ENCODE results near the gene GPC3. TPM values are rescaled to one million over a fixed set of nuclear protein-coding genes. Genes with fewer than 3 reads are reported as not detected.

Gene GPC3
- total and polyA plus RNA-seq, 4 donors: 8.3 to 270 (median 52.4) TPM

DNA sequence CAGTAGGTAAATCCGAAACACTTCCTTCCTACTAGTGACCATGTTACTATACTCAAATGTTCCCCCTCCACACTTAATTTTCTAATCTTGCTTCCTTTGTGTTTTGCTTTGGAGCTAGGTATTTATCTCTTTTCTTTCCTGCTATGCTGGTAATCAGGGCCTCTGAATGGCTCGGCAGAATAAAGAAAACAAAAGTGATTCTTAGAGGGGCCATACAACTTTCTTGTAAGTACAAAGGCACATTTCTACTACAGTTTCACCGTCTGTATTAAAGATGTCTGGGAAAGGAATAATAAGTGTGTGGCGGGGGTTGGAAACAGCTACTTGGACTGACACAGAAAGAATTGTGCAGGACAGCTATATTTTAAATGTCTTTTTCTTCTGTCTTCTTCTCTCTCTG lies 50.3 kb downstream of the GPC3 start:
- Histone ChIP-seq H3K27ac (ENCODE audit: low read depth in 1 of 2, low read length in 1 of 2) (no peak overlapping the region), H3K9ac (ENCODE audit: insufficient read depth in 1 of 2, low read length in 2 of 2) (no peak overlapping the region), H3K36me3 (ENCODE audit: control insufficient read depth in 4 of 4, insufficient read depth in 4 of 4, low read length in 4 of 4) (no peaks in the 10 kb centered on the region), H3K9me3 (ENCODE audit: control insufficient read depth in 4 of 4, insufficient read depth in 3 of 4, low read length in 3 of 4) (no peaks in the 10 kb centered on the region), H3K4me3 (no peak overlapping the region), H3K4me1 (ENCODE audit: control insufficient read depth in 5 of 5, insufficient read depth in 5 of 5, low read length in 5 of 5) (peaks cover 0 to 9% (median 0%) of the 10 kb centered on the region in 5 donors), H3K27me3 (ENCODE audit: control insufficient read depth in 3 of 3, insufficient read depth in 3 of 3, low read length in 2 of 3) (peaks cover 0 to 8% (median 8%) of the 10 kb centered on the region in 3 donors)
- 63 to 76% methylated on average over 4 of the region's 4 CpGs for WGBS, 2 donors
- TF ChIP-seq, protein P1, sequence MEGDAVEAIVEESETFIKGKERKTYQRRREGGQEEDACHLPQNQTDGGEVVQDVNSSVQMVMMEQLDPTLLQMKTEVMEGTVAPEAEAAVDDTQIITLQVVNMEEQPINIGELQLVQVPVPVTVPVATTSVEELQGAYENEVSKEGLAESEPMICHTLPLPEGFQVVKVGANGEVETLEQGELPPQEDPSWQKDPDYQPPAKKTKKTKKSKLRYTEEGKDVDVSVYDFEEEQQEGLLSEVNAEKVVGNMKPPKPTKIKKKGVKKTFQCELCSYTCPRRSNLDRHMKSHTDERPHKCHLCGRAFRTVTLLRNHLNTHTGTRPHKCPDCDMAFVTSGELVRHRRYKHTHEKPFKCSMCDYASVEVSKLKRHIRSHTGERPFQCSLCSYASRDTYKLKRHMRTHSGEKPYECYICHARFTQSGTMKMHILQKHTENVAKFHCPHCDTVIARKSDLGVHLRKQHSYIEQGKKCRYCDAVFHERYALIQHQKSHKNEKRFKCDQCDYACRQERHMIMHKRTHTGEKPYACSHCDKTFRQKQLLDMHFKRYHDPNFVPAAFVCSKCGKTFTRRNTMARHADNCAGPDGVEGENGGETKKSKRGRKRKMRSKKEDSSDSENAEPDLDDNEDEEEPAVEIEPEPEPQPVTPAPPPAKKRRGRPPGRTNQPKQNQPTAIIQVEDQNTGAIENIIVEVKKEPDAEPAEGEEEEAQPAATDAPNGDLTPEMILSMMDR (IDR thresholded peaks at IDR 0.05; ENCODE audit: control extremely low read depth, extremely low read depth): no peak
- ATAC-seq (ENCODE audit: insufficient read depth, low FRiP score) (no peak), DNase-seq (peak in 1 of 3 donors; percentile 8)

DNA sequence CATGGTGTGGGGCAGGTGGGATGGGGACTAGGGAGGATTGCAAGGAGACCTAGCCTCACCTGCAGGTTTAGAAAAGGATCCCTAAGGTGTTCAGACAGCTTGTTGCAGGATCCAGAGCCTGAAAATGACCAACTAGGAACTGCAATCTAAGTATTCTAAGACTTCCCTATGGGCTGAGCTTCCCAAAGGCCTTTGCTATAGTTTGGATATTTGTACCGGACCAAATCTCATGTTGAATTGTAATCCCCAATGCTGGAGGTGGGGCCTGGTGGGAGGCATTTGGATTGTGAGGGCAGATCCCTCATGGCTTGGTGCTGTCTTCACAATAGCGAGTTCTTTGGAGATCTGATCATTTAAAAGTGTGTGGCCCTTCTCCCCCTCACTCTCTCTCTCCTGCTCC lies 52.1 kb downstream of the GPC3 start:
- TF ChIP-seq, protein P1 (IDR thresholded peaks at IDR 0.05; ENCODE audit: control extremely low read depth, extremely low read depth): no peak
- H3K9me3 ChIP-seq (ENCODE audit: control insufficient read depth in 4 of 4, insufficient read depth in 3 of 4, low read length in 3 of 4): no peaks in the 10 kb centered on the region
- H3K27me3 ChIP-seq (ENCODE audit: control insufficient read depth in 3 of 3, insufficient read depth in 3 of 3, low read length in 2 of 3): peaks cover 0 to 8% (median 8%) of the 10 kb centered on the region in 3 donors
- H3K27ac ChIP-seq (ENCODE audit: low read depth in 1 of 2, low read length in 1 of 2): no peak overlapping the region
- WGBS, 2 donors: 63 to 93% methylated on average over 2 of the region's 2 CpGs
- DNase-seq: no peak
- no peaks in the 10 kb centered on the region for H3K36me3 ChIP-seq (ENCODE audit: control insufficient read depth in 4 of 4, insufficient read depth in 4 of 4, low read length in 4 of 4)
- peaks cover 0 to 6% (median 0%) of the 10 kb centered on the region in 5 donors for H3K4me1 ChIP-seq (ENCODE audit: control insufficient read depth in 5 of 5, insufficient read depth in 5 of 5, low read length in 5 of 5)
- H3K4me3 ChIP-seq: no peak overlapping the region
- H3K9ac ChIP-seq (ENCODE audit: insufficient read depth in 1 of 2, low read length in 2 of 2): no peak overlapping the region
- ATAC-seq (ENCODE audit: insufficient read depth, low FRiP score): no peak

DNA sequence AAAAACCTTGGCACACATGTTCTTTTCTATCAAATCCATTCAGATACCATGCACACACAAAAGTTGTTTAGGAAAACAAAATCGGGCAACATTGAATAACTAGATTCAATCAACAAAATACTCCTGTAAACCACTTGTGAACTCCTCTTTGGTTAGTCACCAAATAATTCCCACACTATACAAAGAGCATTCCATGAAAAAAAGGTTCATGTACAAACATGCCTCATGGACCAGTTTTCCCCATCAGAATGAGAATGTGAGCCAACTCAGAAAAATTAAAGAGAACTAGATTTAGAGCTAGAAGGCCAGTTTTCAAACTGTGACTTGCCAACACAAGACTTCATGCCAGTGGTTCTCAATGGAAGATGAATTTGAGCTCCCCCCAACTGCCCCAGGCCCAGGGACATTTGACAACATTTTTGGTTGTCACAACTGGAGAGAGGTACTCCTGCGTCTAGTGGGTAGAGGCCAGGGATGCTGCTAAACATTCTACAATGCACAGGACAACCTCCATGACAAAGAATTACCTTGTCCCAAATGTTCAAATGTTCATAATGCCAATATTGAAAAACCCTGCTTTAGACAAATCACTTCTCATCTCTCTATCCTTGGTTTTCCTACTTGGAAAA lies 55.4 kb downstream of the GPC3 start:
- no peak overlapping the region for H3K9ac ChIP-seq (ENCODE audit: insufficient read depth in 1 of 2, low read length in 2 of 2)
- ATAC-seq (ENCODE audit: insufficient read depth, low FRiP score): no peak
- no peak overlapping the region for H3K27ac ChIP-seq (ENCODE audit: low read depth in 1 of 2, low read length in 1 of 2)
- H3K4me3 ChIP-seq: no peak overlapping the region
- TF ChIP-seq, protein P1 (IDR thresholded peaks at IDR 0.05; ENCODE audit: control extremely low read depth, extremely low read depth): no peak
- no peak for DNase-seq
- H3K4me1 ChIP-seq (ENCODE audit: control insufficient read depth in 5 of 5, insufficient read depth in 5 of 5, low read length in 5 of 5): no peaks in the 10 kb centered on the region
- H3K27me3 ChIP-seq (ENCODE audit: control insufficient read depth in 3 of 3, insufficient read depth in 3 of 3, low read length in 2 of 3): peaks cover 0 to 8% (median 4%) of the 10 kb centered on the region in 3 donors
- peaks cover 0 to 2% (median 0%) of the 10 kb centered on the region in 4 donors for H3K36me3 ChIP-seq (ENCODE audit: control insufficient read depth in 4 of 4, insufficient read depth in 4 of 4, low read length in 4 of 4)
- no peaks in the 10 kb centered on the region for H3K9me3 ChIP-seq (ENCODE audit: control insufficient read depth in 4 of 4, insufficient read depth in 3 of 4, low read length in 3 of 4)
- WGBS, 2 donors: 85 to 87% methylated on average over 2 of the region's 2 CpGs
